NOMO-1 (cell line): ENCODE data around the gene SMPDL3A.

Source experiments
- DNase-seq, 2 experiments: peaks; one replicate each; lab custom pipeline; 2025; ENCODE audit not compliant: unreplicated experiment in 2 of 2; lab: John Stamatoyannopoulos, UW

Gene SMPDL3A

DNA sequence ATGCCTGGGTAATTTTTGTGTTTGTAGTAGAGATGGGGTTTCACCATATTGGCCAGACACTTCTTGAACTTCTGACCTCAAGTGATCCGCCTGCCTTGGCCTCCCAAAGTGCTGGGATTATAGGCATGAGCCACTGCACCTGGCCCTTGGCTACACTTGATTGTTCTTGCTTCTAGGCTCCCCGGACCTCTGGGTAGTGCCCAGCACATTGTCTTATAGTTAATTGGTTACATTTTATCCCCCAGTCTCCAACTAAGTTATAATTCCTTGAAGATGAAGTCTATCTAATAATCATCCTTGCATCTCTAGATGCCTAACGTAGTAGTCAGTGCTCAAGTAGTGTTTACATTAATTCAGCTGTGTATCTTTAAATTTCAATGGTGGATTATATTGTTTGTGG, 11.8 kb downstream of the SMPDL3A start:
- DNase-seq = no peak

GRCh38 chr6:122801397-122801796, 12.3 kb downstream of the SMPDL3A start:
- no peak for DNase-seq

DNA sequence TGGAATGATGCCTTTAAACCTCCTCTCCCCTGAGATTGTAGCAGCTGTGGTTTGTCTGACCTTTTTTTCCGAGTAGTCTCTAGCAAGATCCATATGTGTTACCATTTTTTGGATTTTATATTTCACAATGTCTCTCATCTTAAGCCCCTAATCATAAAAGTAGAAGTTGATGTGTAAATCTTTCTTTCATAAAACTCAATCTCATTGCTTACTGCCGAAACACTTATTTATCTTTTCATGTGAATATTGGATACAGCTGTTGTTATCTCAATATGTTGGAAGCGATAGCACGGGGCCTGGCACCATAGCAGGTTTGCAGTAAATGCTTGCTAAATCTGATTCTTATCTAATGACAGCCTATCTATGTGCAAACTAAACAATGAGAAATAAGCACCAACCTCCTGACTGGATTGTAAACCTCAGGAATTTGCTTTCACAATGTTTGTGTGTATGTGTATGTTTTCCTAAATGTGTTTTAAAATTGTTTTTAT, 14.2 kb downstream of the SMPDL3A start:
- DNase-seq = no peak

GRCh38 chr6:122804962-122805485, 16.0 kb downstream of the SMPDL3A start:
- no peak for DNase-seq

- DNase-seq = no peak
These were observed 17.2 kb downstream of the SMPDL3A start for GRCh38 chr6:122806291-122806690.

DNA sequence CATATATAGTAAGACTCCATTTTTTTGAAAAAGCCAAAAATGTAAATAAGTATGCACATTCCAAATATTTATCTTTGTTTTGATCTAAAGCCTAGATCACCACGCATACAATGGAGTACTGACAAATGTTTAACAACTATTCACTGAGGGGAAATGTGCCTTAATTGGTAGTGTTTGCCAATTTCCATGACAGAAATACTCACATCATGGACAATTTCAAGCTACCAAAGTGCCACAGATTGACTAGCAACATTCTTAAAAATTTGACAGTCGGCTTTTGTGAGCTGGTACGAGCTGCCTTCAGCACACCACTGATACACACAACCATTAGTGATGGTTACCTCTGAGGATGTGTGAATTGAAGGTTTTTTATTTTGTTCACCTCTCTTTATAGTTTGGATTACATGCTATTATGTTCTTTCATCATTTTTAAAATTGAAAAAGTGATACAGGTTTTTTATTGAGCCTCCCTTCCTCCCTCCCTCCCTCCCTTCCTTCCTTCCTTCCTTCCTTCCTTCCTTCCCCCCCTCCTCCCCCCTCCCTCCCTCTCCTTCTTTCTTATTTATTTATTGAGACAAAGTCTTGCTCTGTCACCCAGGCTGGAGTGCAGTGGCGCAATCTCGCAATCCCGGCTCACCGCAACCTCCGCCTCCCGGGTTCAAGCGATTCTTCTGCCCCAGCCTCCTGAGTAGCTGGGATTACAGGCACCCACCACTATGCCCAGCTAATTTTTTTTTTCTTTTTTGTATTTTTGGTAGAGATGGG, 19.2 kb downstream of the SMPDL3A start:
- DNase-seq = no peak

GRCh38 chr6:122809001-122809400, 19.9 kb downstream of the SMPDL3A start:
- DNase-seq = no peak

GRCh38 chr6:122809691-122810090, 20.6 kb downstream of the SMPDL3A start:
- DNase-seq = no peak

DNA sequence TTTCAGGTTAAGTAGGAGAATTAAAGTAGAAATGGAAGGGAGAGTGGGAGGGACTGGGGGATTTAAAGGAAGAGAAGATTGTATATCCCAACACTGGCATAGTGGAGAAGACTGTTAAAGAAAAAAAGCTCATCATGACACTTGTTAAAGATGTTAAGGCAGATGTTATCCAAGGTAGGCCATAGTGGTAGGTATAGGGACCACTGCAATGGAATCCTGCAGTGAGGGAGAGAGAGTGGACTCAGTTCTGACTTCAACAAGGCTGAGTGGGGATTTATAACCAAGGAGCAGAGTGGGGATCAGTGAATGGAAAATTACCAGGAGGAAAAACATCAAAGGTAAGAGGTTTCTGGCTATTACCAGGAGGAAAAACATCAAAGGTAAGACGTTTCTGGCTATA, 21.1 kb downstream of the SMPDL3A start:
- DNase-seq = no peak

DNA sequence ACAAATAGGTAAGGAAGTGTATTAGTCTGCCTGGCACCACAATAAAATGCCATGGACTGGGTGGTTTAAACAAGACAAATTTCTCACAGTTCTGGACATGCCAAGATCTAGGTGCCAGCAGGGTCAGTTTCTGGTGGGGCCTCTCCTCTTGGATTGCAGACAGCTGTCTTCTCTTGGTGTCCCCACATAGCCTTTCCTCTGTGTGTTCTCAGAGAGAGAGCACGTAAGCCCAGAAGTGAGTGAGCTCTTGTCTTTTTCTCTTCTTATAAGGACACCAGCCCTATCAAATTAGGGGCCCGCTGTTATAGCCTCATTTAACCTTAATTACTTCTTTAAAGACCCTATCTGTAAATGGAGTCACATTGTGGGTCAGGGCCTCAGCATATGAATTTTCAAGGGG, 28.3 kb downstream of the SMPDL3A start:
- DNase-seq = no peak

DNA sequence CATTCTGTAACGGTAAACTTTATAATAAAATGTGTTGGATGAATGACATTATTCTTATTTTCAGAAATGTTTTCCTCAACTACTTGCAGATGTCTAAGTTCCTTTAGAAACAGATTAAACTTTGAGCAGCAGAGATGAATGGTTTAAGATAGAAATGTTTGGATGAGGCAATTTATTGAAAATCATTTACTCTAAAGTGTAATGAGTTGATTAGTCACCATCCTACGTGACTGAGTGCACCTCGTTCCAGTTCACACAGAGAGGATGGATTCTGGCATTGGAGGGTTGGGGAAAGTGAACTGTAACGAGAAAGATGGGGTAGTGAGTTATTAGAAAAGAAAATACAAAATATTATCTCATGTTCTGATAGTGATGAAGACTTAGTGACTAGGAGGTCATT, 28.7 kb downstream of the SMPDL3A start:
- no peak for DNase-seq

DNA sequence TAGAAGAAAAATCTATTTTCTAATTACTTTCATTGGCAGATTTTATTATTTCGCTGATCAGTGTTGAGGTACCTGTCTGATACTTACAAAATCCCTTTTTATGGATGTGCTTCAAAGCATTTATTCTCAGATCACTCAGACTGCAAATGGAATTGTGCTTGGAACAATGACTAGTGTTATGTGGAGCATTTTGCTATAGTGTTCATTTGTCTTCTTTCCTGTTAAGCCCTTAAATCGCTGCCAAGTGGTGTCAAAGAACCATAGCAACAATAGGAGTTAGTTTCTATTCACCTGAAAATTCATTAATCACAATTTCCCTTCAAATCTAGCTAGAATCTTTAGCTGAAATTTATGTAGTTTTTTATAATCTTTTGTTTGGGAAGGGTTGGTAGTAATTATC, 29.8 kb downstream of the SMPDL3A start:
- no peak for DNase-seq

DNA sequence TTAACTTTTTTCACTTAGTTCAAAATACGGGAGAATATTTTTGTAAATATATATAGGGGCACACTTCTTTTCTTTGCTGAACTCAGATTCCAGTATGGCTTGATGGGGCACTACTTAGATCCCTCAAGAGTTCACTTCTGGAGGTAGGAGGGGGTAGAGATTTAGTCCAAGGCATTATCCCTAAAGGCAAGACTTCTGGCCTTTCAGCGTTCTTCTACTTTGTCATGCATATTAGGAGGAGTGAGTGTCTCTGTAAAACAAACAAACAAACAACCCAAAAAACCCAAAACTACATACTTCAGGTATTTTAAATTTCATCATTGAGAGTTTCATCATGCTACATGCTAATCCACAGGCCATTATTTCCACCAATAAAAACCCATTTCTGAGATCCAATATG, 32.0 kb downstream of the SMPDL3A start:
- DNase-seq = no peak

- no peak for DNase-seq
These were observed 36.1 kb downstream of the SMPDL3A start for GRCh38 chr6:122825163-122825562.

DNA sequence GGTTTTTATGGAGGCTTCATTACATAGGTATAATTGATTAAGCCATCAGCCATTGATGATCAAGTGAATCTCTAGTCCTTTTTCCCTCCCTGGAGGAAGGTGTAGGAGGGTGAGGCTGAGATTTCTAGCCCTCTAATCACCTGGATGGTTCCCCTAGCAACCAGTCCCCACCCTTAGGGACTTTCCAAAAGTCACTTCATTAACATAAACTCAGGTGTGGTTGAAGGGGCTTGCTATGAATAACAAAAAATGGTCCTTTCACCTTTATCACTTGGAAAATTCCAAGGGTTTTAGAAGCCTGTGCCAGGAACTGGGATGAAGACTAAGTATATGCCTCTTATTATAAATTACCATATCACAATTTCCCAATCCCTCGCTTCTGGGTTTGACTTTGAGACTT, 40.4 kb downstream of the SMPDL3A start:
- DNase-seq = no peak

GRCh38 chr6:122831511-122831910, 42.5 kb downstream of the SMPDL3A start:
- no peak for DNase-seq

DNA sequence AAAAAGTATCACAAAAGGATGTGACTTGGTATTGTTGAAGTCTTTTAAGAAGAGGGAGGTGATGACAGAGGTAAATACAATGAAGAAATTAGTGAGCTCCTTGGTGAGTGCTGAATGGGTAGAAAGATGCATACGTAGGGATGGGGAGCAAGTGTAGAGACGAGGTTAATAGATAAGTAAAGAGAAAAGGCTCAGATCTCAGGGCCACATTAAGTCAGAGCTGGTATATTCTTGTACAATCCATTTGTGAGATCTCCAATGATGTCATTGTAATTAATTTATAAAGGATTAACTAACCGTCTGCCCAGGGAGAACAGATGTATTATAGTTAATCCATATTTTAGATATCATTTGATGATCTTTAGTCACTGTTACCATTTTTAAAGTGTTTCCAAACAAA, 43.4 kb downstream of the SMPDL3A start:
- DNase-seq = no peak

GRCh38 chr6:122833021-122833491, 44.0 kb downstream of the SMPDL3A start:
- no peak for DNase-seq

- DNase-seq = peak in 1 of 2 experiments; percentile 40
These were observed 49.2 kb downstream of the SMPDL3A start for GRCh38 chr6:122838060-122838780.

DNA sequence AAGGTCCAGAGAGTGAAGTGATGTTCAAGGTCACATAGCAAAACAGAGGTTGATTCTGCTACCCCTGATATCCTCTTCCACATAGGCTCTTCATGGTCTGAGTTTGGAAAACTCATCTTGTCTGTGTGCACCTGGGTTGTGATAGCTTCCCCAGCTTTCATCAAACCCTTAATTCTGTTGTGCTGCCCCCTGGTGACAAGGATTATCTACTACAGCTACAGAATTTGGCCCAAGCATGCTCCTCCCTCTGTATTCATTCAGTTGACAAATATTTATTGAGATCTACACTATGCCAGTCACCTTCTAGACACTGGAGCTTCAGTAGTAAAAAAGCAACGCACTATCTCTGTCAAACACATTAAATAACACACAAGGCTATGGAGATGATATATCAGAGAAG, 50.4 kb downstream of the SMPDL3A start:
- peak; percentile 39 to 45 for DNase-seq

- DNase-seq = no peak
These were observed 50.8 kb downstream of the SMPDL3A start for GRCh38 chr6:122839906-122840305.

- DNase-seq = no peak
These were observed 56.4 kb downstream of the SMPDL3A start for GRCh38 chr6:122845464-122845863.
